ENCODE data around the gene CELA3A.

- TF ChIP-seq CTCF (IDR thresholded peaks at IDR 0.05 in 4 of 5, conservative IDR thresholded peaks at IDR 0.05 in 1 of 5) (no peak), POLR2A (IDR thresholded peaks at IDR 0.05) (no peak)
Measured at GRCh38 chr1:21966247-21967000, 35.0 kb upstream of the CELA3A start.
